GM20431 (cell line): ENCODE measurements around the gene QDPR.
"Not testable (repeated sequence)": the region's sequence is repeated elsewhere in the genome, so short reads cannot be mapped to it uniquely, and the experiment has no call there.

ENCODE experiments used
- in situ Hi-C: fragments of 300-500 bp; cut with MseI, MboI; formaldehyde crosslinking; loops from one replicate; pipeline ENCODE4 v1.15.0; 2020; ENCODE audit warnings: low sequenced_read_pairs; ENCODE audit not compliant: unreplicated experiment

QDPR gene

GRCh38 chr4:17511950-17512795 is at the start of gene QDPR:
TSS of gene QDPR (minus strand) at chr4:17512090. CDS start at chr4:17512054, 36 bp downstream.
- in situ Hi-C loops, result no loop called here

GRCh38 chr4:17561195-17561909 is 49.5 kb upstream of the QDPR start:
- in situ Hi-C loops, result loop anchor here (25.0 kb wide), 2 partner anchors 251 to 1026 kb away; partner anchors contain the start of genes DCAF16 and NCAPG

DNA sequence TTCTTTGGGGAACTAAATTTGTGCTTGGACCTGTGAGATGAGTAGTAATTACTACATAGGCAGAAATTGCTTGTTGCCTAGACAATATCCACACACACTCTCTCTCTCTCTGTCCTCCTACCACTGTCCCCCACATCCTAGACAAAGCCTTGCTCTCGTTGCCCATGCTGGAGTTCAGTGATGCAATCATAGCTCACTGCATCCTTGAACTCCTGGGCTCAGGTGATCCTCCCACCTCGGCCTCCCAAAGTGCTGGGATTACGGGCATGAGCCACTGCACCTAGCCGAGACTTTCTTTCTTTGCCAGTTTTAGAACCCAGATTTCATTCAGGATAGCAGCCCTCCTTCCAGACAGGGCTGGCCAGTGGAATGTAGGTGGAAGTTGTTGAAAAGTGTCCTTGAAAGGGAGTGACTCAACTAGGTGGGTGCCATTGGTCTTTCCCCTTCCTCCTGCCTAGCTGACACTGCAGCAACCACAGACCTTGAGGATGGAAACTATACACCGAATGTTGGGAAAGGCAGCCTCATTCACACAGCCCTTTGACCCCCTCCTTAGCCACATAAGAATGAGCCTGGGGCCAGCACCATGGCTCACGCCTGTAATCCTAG is 48.3 kb upstream of the QDPR start:
- in situ Hi-C loops, result loop anchor here (25.0 kb wide), 2 partner anchors 252 to 1027 kb away; partner anchors contain the start of genes DCAF16 and NCAPG

GRCh38 chr4:17559709-17560048 is 47.8 kb upstream of the QDPR start:
- in situ Hi-C loops, result loop anchor here (25.0 kb wide), 2 partner anchors 253 to 1028 kb away; partner anchors contain the start of genes DCAF16 and NCAPG

DNA sequence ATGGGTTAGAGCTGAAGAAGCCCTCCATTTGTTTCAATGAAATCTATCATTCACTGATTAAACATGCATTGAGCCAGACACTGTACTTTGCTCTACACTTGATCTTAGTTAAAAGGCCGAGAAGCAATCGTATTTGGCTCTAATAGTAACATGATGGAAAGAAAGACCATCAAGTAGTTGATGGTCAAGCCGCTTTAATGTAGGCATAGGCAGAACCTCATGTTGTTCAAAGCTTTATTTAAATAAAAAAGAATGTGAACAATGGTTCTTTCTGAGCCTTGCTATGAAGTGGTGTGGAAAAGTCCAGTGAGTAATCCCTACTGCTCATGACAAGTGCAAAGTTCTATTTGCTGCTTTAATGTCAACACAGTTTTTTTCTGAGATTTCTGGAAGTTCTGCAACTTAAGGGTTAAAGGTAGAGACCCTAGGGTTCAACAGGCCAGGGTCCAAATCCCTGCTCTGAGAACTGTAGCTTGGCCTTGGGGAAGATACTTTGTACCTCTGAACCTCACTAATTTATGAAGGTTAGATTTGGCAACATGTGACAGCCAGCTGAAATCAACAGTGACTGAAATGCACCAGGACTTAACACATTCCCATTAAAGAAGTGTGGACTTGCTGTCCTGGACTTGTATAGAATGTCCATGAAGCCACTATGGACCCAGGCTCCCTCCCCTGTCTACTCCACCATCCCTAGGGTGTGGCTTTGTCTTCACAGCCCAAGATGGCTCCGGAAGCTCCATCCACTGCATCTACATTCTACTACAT is 47.2 kb upstream of the QDPR start:
- in situ Hi-C loops, result loop anchor here (25.0 kb wide), 2 partner anchors 253 to 1028 kb away; partner anchors contain the start of genes DCAF16 and NCAPG

GRCh38 chr4:17557880-17558279 is 46.0 kb upstream of the QDPR start:
- in situ Hi-C loops, result loop anchor here (25.0 kb wide), 2 partner anchors 254 to 1029 kb away; partner anchors contain the start of genes DCAF16 and NCAPG

- in situ Hi-C loops, result loop anchor here (25.0 kb wide), 2 partner anchors 256 to 1031 kb away; partner anchors contain the start of genes DCAF16 and NCAPG
These were observed 44.6 kb upstream of the QDPR start for GRCh38 chr4:17556498-17556897.

DNA sequence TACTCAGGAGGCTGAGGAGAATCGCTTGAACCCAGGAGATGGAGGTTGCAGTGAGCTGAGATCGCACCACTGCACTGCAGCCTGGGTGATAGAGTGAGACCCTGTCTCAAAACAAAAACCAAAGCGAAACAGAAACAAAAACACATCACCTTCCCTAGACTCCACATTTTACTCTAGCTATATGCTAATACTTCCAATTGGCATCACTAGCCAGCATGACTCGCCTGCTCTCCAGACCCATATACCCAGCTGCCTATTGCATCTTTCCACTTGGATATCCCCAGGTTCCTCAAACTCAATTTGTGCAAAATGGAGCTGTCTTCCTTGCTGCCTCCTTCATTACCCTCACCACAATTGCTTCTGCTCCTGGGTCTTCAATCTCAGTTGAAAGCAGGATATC is 42.7 kb upstream of the QDPR start:
- in situ Hi-C loops, result loop anchor here (25.0 kb wide), 2 partner anchors 258 to 1033 kb away; partner anchors contain the start of genes DCAF16 and NCAPG

- in situ Hi-C loops, result loop anchor here (25.0 kb wide), 2 partner anchors 260 to 1035 kb away; partner anchors contain the start of genes DCAF16 and NCAPG
These were observed 40.5 kb upstream of the QDPR start for GRCh38 chr4:17552427-17552826.

DNA sequence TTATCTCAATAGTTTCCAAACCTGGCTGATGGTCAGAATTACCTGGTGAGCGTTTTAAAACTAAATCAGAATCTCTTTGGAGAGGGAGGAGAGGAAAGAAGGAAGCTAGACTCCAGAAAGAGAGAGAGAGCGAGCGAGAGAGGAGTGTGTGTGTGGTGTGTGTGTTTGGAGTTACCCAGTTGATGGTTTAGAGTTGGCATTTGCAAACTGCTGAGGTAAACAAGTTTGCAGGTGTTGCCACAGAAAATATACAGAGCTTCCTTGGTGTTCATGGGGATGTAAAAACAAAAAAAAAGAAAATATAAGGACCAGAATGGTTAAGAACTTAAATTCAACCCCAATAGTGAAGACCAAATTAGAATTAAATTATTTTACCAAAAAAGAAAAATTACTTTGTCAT is 38.7 kb upstream of the QDPR start:
- in situ Hi-C loops, result loop anchor here (25.0 kb wide), 2 partner anchors 262 to 1037 kb away; partner anchors contain the start of genes DCAF16 and NCAPG

DNA sequence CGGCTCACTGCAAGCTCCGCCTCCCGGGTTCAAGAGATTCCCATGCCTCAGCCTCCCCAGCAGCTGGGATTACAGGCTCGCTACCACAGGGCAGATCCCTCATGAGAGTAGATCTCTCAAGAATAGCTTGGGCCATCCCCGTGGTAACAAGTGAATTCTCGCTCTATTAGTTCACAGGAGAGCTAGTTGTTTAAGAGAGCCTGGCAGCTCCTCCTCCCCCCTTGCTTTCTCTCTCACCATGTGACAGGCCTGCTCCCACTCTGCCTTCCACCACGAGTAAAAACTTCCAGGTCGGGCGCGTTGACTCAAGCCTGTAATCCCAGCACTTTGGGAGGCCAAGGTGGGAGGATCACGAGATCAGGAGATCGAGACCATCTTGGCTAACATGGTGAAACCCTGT is 34.8 kb upstream of the QDPR start:
- in situ Hi-C loops, result loop anchor here (10.0 kb wide), 1 partner anchor 88 kb away; no protein-coding TSS in a partner anchor

- in situ Hi-C loops, result loop anchor here (10.0 kb wide), 1 partner anchor 89 kb away; no protein-coding TSS in a partner anchor
These were observed 34.3 kb upstream of the QDPR start for GRCh38 chr4:17546222-17546621.

- in situ Hi-C loops, result loop anchor here (10.0 kb wide), 1 partner anchor 89 kb away; no protein-coding TSS in a partner anchor
These were observed 33.7 kb upstream of the QDPR start for GRCh38 chr4:17545374-17546140.

- in situ Hi-C loops, result loop anchor here (10.0 kb wide), 1 partner anchor 90 kb away; no protein-coding TSS in a partner anchor
These were observed 32.9 kb upstream of the QDPR start for GRCh38 chr4:17544831-17545234.

DNA sequence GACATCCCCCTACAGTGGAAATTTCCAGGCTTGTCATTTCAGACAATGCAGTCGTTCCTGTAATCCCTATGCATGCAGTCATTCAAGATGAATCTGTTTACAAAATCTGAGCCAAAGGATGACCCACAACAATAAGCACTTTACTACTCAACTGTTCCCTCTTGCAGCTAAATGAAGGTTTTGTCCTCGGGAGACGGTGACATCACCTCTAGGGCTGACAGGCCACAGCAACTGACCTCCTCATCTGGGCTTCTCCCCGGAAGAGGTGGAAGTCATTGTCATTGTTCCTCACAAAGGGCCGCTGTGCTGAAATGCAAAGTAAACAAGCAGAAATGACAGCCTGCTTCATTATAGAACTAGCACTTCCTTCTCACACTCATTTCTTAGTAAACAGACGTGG is 32.3 kb upstream of the QDPR start:
- in situ Hi-C loops, result loop anchor here (10.0 kb wide), 1 partner anchor 91 kb away; no protein-coding TSS in a partner anchor

- in situ Hi-C loops, result not testable (repeated sequence)
These were observed 25.2 kb upstream of the QDPR start for GRCh38 chr4:17537060-17537459.

DNA sequence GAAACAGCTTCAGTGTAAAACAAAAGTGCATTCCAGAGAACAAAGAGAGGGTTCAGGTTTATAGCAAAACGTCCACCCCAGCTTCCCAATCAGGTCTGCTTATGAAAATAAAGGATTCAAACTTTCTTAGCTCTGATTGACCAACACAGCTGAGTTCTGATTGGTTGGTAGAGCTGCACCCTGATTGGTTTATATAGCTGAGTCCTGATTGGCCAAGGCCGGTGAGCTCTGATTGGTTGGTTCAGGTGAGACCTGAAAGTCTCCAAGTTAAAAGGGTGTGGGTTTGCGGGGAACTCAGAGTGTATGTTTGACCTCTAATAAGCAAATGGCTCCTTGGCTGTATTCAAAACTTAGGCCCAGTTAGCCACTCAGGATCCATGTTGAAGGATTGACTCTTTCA is 24.0 kb upstream of the QDPR start:
- in situ Hi-C loops, result no loop called here

- in situ Hi-C loops, result no loop called here
These were observed 23.4 kb upstream of the QDPR start for GRCh38 chr4:17535242-17535641.
